BE2C (cell line): ENCODE results near the gene RPE65.
"Not testable (repeated sequence)": the region's sequence is repeated elsewhere in the genome, so short reads cannot be mapped to it uniquely, and the experiment has no call there.

ENCODE experiments used
- DNase-seq: peaks from one replicate; pipeline ENCODE4 v3.0.0-alpha.2; 2020
- H3K27me3 ChIP-seq: fragments of 250-450 bp; sonication (Bioruptor Pico); 2 replicates; pipeline ENCODE4 v1.5.1; 2020; ENCODE audit warnings: mild to moderate bottlenecking
- H3K36me3 ChIP-seq: fragments of 250-450 bp; sonication (Bioruptor Pico); 2 replicates; pipeline ENCODE4 v1.5.1; 2020; ENCODE audit warnings: mild to moderate bottlenecking
- H3K4me1 ChIP-seq: fragments of 250-450 bp; sonication (Bioruptor Pico); 2 replicates; pipeline ENCODE4 v1.5.1; 2020
- H3K4me3 ChIP-seq: 2 replicates; pipeline ENCODE4 v1.5.1; 2011; ENCODE audit warnings: low read depth, low read length
- H3K9me3 ChIP-seq: fragments of 250-450 bp; sonication (Bioruptor Pico); 2 replicates; pipeline ENCODE4 v1.5.1; 2020
- TF ChIP-seq, protein P1 (sequence below): IDR thresholded peaks from 2 replicates; pipeline ENCODE4 v1.5.1; 2012; ENCODE audit warnings: mild to moderate bottlenecking, low read depth, low read length

RPE65 gene

DNA sequence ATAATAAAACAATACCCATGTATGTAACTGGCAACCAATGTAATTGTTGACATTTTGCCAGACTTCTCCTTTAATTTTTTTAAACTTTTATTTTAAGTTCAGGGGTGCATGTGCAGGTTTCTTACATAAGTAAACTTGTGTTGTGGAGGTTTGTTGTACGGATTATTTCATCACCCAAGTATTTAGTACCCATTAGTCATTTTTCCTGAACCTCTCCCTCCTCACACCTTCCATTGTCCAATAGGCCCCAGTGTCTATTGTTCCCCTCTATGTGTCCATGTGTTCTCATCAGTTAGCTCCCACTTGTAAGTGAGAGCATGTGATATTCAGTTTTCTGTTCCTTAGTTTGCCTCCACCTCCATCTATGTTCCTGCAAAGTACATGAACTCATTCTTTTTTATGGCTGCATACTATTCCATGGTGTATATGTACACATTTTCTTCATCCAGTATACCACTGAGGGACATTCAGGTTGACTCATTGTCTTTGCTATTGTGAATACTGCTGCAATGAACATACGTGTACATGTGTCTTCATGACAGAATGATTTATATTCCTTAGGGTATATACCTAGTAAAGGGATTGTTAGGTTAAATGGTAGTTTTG is 40.4 kb upstream of the RPE65 start:
- DNase-seq = no peak
- Histone ChIP-seq H3K27me3 (no peaks in the 10 kb centered on the region), H3K36me3 (peaks cover 4% of the 10 kb centered on the region), H3K4me3 (no peak overlapping the region), H3K4me1 (no peaks in the 10 kb centered on the region), H3K9me3 (no peaks in the 10 kb centered on the region)
- TF ChIP-seq, protein P1, sequence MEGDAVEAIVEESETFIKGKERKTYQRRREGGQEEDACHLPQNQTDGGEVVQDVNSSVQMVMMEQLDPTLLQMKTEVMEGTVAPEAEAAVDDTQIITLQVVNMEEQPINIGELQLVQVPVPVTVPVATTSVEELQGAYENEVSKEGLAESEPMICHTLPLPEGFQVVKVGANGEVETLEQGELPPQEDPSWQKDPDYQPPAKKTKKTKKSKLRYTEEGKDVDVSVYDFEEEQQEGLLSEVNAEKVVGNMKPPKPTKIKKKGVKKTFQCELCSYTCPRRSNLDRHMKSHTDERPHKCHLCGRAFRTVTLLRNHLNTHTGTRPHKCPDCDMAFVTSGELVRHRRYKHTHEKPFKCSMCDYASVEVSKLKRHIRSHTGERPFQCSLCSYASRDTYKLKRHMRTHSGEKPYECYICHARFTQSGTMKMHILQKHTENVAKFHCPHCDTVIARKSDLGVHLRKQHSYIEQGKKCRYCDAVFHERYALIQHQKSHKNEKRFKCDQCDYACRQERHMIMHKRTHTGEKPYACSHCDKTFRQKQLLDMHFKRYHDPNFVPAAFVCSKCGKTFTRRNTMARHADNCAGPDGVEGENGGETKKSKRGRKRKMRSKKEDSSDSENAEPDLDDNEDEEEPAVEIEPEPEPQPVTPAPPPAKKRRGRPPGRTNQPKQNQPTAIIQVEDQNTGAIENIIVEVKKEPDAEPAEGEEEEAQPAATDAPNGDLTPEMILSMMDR = no peak

DNA sequence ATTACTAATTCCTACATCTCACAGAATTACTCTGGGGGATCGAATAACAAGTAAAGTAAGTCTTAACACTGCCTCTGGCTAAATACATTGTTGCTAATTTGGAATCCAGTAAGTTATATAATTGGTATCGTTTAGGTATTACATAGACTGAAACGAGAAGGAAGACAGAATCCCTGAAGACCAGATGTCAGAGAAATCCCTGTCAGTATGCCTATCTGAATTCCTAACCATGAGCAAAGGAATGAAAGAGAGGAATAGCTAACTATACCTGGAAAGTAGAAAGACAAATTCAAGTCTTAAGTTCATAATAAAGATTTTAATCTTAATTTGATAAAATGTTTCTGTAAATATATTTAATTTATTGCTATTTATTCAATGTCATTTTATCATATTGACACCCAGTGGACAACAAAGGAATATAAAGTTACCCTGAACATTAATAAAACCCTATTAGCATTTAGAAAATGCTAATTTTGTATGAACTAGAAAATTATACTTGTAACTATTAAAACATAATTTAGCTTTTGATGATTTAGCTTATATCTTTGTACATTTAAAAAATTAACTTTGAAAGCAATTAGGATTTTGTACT is 35.8 kb upstream of the RPE65 start:
- TF ChIP-seq, protein P1 = no peak
- Histone ChIP-seq H3K9me3 (no peaks in the 10 kb centered on the region), H3K4me1 (no peaks in the 10 kb centered on the region), H3K4me3 (no peak overlapping the region), H3K27me3 (no peaks in the 10 kb centered on the region), H3K36me3 (peaks cover 10% of the 10 kb centered on the region)
- DNase-seq = no peak

DNA sequence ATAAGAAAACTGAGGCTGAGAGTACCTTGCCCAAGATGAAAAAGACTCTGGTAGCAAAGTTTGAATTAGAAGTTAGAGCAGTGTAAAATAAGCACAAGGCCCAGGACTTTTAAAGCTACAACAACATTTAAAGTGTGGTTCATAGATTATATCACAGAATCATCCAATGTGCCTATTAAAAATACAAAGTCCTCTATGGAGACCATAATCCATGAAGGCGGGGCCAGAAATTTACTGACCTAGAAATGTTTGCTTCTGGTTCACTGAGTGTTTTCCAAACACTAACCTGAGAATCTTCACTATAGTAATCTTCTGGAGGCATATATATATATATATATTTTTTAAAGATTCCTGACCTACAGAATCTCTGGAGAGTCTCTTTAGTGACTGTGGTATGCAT is 34.9 kb upstream of the RPE65 start:
- Histone ChIP-seq H3K9me3 (no peaks in the 10 kb centered on the region), H3K36me3 (peaks cover 5% of the 10 kb centered on the region; the same call in 1 of the 2 replicates), H3K4me1 (no peaks in the 10 kb centered on the region), H3K4me3 (no peak overlapping the region), H3K27me3 (no peaks in the 10 kb centered on the region)
- TF ChIP-seq, protein P1 = no peak
- no peak for DNase-seq

DNA sequence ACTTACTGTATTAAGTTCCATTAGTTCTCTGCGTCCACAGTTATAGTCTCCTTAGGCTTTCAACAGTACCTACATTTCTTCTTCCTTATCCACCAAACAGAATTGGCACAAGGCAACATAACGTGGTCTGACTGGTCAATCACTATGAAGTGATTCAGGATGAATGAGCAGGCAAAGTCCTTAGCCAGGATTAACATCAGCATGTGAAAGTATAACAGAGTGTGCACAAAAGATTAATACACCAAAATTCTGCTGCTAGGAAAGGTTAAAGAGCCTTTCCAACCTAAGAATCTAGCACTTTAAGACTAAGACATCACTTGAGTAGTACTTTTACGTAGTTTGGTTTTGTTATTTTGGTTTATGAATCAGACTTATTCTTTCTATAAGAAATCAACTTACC is 31.3 kb upstream of the RPE65 start:
- H3K4me3 ChIP-seq = no peak overlapping the region
- TF ChIP-seq, protein P1 = no peak
- peaks cover 5% of the 10 kb centered on the region for H3K36me3 ChIP-seq
- no peaks in the 10 kb centered on the region for H3K4me1 ChIP-seq
- H3K27me3 ChIP-seq = no peaks in the 10 kb centered on the region
- H3K9me3 ChIP-seq = no peaks in the 10 kb centered on the region
- no peak for DNase-seq

DNA sequence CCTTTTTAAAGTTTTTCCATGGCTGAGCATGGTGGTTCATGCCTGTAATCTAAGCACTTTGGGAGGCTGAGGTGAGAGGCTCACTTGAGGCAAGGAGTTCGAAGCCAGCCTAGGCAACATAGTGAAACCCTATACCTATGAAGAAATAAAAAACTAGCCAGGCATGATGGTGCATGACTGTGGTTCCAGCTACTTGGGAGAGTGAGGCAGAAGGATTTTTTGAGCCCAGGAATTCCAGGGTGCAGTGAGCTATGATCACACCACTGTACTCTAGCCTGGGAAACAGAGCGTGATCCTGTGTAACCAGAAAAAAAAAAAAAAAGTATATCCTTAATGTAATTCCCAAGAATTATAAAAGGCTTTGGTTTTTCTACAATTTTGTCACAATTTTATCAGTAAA is 29.7 kb upstream of the RPE65 start:
- Histone ChIP-seq H3K4me1 (no peaks in the 10 kb centered on the region), H3K27me3 (no peaks in the 10 kb centered on the region), H3K4me3 (no peak overlapping the region), H3K9me3 (no peaks in the 10 kb centered on the region), H3K36me3 (peaks cover 5% of the 10 kb centered on the region)
- TF ChIP-seq, protein P1 = no peak
- no peak for DNase-seq

DNA sequence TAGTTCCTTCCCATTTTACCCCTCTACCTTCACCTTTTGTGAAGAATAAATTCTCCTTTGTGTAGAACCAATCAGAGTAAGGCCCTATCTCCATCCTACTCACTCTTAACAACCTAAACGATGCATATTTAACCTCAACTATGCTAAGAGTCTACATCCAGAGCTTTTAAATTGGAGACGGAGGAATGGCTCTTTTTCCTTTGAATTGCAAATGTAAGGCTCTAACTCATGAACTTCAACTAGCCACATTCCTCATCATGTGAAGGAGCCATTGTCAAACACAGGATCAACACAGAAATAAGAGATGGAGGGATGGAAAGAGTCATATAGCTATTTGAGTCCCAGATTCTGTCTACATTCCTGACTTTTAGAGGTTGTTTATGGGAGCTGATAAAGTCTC is 28.9 kb upstream of the RPE65 start:
- TF ChIP-seq, protein P1 = no peak
- Histone ChIP-seq H3K4me3 (no peak overlapping the region), H3K4me1 (no peaks in the 10 kb centered on the region), H3K27me3 (no peaks in the 10 kb centered on the region), H3K9me3 (no peaks in the 10 kb centered on the region), H3K36me3 (peaks cover 5% of the 10 kb centered on the region)
- no peak for DNase-seq

DNA sequence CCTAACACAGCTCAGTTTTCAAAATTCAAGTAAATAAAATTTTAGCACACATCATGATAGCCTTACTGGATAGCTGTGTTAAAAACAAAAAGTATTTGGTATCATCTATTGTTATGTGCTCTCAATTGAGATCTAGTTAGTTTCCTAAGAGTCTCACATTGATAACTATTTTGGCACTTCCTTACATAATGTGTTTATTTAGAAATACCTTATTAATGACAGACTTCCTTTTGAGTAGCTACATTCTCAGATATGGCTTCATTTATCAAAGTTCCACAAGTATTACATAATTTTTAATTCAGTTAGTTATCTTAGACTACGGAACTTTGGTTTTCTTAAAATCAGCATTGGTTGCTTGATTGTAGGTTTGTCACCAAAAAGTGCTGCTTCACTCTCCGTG is 26.9 kb upstream of the RPE65 start:
- H3K27me3 ChIP-seq, DNase-seq, H3K36me3 ChIP-seq, H3K4me1 ChIP-seq, H3K4me3 ChIP-seq, H3K9me3 ChIP-seq: not testable (repeated sequence)
